ENCODE results near the gene IQSEC1.

DNA sequence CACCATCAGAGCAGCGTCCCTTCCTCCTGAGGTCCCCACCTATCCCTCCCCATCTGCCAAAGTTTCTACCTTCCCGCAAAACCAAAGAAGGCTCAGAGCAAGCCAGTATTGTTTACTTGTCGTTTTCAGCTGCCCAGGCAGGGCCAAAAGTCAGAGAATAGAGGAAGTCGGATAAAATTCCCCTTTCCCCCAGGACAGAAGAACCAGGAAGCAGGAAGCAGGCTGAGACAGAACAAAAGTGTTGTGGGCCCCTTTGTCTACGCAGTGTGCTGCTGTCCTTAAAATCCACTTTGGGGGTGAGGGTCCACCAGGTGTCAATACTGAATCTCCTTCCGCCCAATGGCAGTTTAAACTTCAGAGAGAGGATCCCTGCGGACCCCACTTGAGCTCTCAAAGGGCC lies 213.4 kb downstream of the IQSEC1 start:
- TF ChIP-seq, protein P1, sequence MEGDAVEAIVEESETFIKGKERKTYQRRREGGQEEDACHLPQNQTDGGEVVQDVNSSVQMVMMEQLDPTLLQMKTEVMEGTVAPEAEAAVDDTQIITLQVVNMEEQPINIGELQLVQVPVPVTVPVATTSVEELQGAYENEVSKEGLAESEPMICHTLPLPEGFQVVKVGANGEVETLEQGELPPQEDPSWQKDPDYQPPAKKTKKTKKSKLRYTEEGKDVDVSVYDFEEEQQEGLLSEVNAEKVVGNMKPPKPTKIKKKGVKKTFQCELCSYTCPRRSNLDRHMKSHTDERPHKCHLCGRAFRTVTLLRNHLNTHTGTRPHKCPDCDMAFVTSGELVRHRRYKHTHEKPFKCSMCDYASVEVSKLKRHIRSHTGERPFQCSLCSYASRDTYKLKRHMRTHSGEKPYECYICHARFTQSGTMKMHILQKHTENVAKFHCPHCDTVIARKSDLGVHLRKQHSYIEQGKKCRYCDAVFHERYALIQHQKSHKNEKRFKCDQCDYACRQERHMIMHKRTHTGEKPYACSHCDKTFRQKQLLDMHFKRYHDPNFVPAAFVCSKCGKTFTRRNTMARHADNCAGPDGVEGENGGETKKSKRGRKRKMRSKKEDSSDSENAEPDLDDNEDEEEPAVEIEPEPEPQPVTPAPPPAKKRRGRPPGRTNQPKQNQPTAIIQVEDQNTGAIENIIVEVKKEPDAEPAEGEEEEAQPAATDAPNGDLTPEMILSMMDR (IDR thresholded peaks at IDR 0.05; ENCODE audit: low read depth, low read length): no peak
- TF ChIP-seq POLR2A (IDR thresholded peaks at IDR 0.05; ENCODE audit: extremely low read depth, insufficient read length) (no peak), MYC (IDR thresholded peaks at IDR 0.05; ENCODE audit: low read depth, low read length) (no peak)
- TF ChIP-seq, protein P2, sequence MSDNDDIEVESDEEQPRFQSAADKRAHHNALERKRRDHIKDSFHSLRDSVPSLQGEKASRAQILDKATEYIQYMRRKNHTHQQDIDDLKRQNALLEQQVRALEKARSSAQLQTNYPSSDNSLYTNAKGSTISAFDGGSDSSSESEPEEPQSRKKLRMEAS (IDR thresholded peaks at IDR 0.05; ENCODE audit: low read depth, low read length): no peak
